HepG2 (cell line): ENCODE results near the gene LDAH. TPM values are rescaled to one million over a fixed set of nuclear protein-coding genes. Genes with fewer than 3 reads are reported as not detected.

Experiments used
- ATAC-seq: fragments of 200-7000 bp; cut with Tn5 transposase; 3 replicates; pipeline ENCODE4 v1.9.1; 2020; ENCODE audit warnings: mild to moderate bottlenecking, moderate library complexity
- BruUV-seq: library from RNA; stranded (reverse); fragments of 400-500 nt; replicated peaks from 2 replicates; lab custom pipeline; 2021; lab: Mats Ljungman, UMichigan
- CTCF ChIA-PET: fragments of 300-600 bp; formaldehyde crosslinking; extraction: SDS; loops from one replicate; lab custom pipeline; 2021; ENCODE audit warnings: low total read pairs, inconsistent platforms, low intra/inter-chr PET ratio; lab: Yijun Ruan, JAX
- POLR2A ChIA-PET: fragments of 350-600 bp; sonication (Branson Sonifier 250); formaldehyde crosslinking; loops from one replicate; lab custom pipeline; 2020; ENCODE audit warnings: antibody characterized with exemption, inconsistent platforms; lab: Yijun Ruan, JAX
- DNase-seq: peaks from one replicate; pipeline ENCODE4 v3.0.0-alpha.2; 2015; ENCODE audit warnings: low spot score
- FAIRE-seq: peaks from 3 replicates; lab custom pipeline; 2011; peaks lifted over from hg19 to GRCh38; lab: Jason Lieb, UNC
- H2AFZ ChIP-seq: one replicate; pipeline ENCODE4 v1.6.1; 2011; ENCODE audit warnings: low read length, inconsistent platforms
- H3K27ac ChIP-seq: fragments of 300-600 bp; 3 replicates; pipeline ENCODE4 v1.8.0; 2011; ENCODE audit warnings: mixed run types, mild to moderate bottlenecking, mixed read lengths, low read length, inconsistent platforms; ENCODE audit not compliant: insufficient read depth; ENCODE audit errors: extremely low read length
- H3K27me3 ChIP-seq, 2 experiments: fragments of 200-600 bp in 1 of 2; 2 replicates in 1 of 2; 3 replicates in 1 of 2; pipeline versions ENCODE4 v1.6.0 to v1.8.0; 2011; ENCODE audit warnings: low read length in 2 of 2, mild to moderate bottlenecking in 2 of 2, moderate library complexity in 2 of 2, inconsistent platforms in 1 of 2; ENCODE audit not compliant: insufficient read depth in 2 of 2, control insufficient read depth in 1 of 2
- H3K36me3 ChIP-seq, 2 experiments: fragments of 200-600 bp in 1 of 2; replicated peaks in 1 of 2; 2 replicates in 1 of 2; 3 replicates in 1 of 2; pipeline versions ENCODE4 v1.5.1 to v1.8.0; 2011; ENCODE audit warnings: low read length in 2 of 2, inconsistent platforms in 1 of 2; ENCODE audit not compliant: insufficient read depth in 2 of 2, control insufficient read depth in 1 of 2
- H3K4me1 ChIP-seq: 2 replicates; pipeline ENCODE4 v1.5.1; 2012; ENCODE audit warnings: low read length, inconsistent platforms; ENCODE audit not compliant: insufficient read depth
- H3K4me2 ChIP-seq: 2 replicates; pipeline ENCODE4 v1.6.0; 2011; ENCODE audit warnings: low read depth, low read length, inconsistent platforms
- H3K4me3 ChIP-seq, 3 experiments: fragments of 200-600 bp in 1 of 3; sonication (generic), shearing (Covaris generic) in 1 of 3; replicated peaks in 1 of 3; 2 replicates each; pipeline ENCODE4 v1.5.1; 2011 to 2016; ENCODE audit warnings: low read length in 3 of 3, inconsistent platforms in 2 of 3, low read depth in 2 of 3, mild to moderate bottlenecking in 2 of 3, control low read depth in 1 of 3, mixed read lengths in 1 of 3; ENCODE audit not compliant: insufficient read depth in 1 of 3
- H3K79me2 ChIP-seq: one replicate; pipeline ENCODE4 v1.6.1; 2011; ENCODE audit warnings: low read length, inconsistent platforms; ENCODE audit not compliant: insufficient read depth
- H3K9ac ChIP-seq: 2 replicates; pipeline ENCODE4 v1.6.0; 2011; ENCODE audit warnings: mild to moderate bottlenecking, low read depth, low read length, inconsistent platforms; ENCODE audit not compliant: insufficient read depth
- H3K9me3 ChIP-seq: 2 replicates; pipeline ENCODE4 v1.5.1; 2012; ENCODE audit warnings: mild to moderate bottlenecking, low read length
- H4K20me1 ChIP-seq: 2 replicates; pipeline ENCODE4 v1.6.0; 2011; ENCODE audit warnings: inconsistent platforms, mild to moderate bottlenecking, low read length, moderate library complexity; ENCODE audit not compliant: insufficient read depth
- BATF2 ChIP-seq: sonication (generic); formaldehyde crosslinking; IDR thresholded peaks from 2 replicates; pipeline ENCODE4 v1.8.0; 2022; ENCODE audit warnings: mild to moderate bottlenecking, missing genetic modification reagents, moderate library complexity
- HDAC2 ChIP-seq: sonication (generic); formaldehyde crosslinking; IDR thresholded peaks from 2 replicates; pipeline ENCODE4 v1.4.0; 2020; ENCODE audit warnings: missing genetic modification reagents
- KLF9 ChIP-seq: IDR thresholded peaks from 2 replicates; pipeline ENCODE4 v1.6.1; 2016; ENCODE audit warnings: low read depth
- RBM22 ChIP-seq: fragments of 200-400 bp; formaldehyde crosslinking; optimal IDR thresholded peaks from 2 replicates; pipeline ENCODE3; 2017; ENCODE audit warnings: mild to moderate bottlenecking, low read length, moderate library complexity
- REXO4 ChIP-seq: sonication (generic); formaldehyde crosslinking; IDR thresholded peaks from 2 replicates; pipeline ENCODE4 v1.8.0; 2022; ENCODE audit warnings: missing genetic modification reagents, mild to moderate bottlenecking, borderline replicate concordance
- ZBTB10 ChIP-seq: sonication (generic); formaldehyde crosslinking; IDR thresholded peaks from 2 replicates; pipeline ENCODE4 v1.4.0; 2020; ENCODE audit warnings: missing genetic modification reagents, borderline replicate concordance
- ZNF44 ChIP-seq: sonication (generic); formaldehyde crosslinking; IDR thresholded peaks from 2 replicates; pipeline ENCODE4 v1.5.1; 2020; ENCODE audit warnings: mild to moderate bottlenecking, missing genetic modification reagents
- ZNF446 ChIP-seq: sonication (generic); formaldehyde crosslinking; IDR thresholded peaks from 2 replicates; pipeline ENCODE4 v1.5.0; 2020; ENCODE audit warnings: mild to moderate bottlenecking, missing genetic modification reagents
- ZNF724P ChIP-seq: sonication (generic); formaldehyde crosslinking; IDR thresholded peaks from 2 replicates; pipeline ENCODE4 v1.8.0; 2022; ENCODE audit warnings: missing genetic modification reagents, borderline replicate concordance
- ZNF781 ChIP-seq: sonication (generic); formaldehyde crosslinking; IDR thresholded peaks from 2 replicates; pipeline ENCODE4 v1.5.1; 2020; ENCODE audit warnings: borderline replicate concordance, mild to moderate bottlenecking, missing genetic modification reagents; ENCODE audit errors: not compliant biosample characterization
- ZNF878 ChIP-seq: sonication (generic); formaldehyde crosslinking; IDR thresholded peaks from 2 replicates; pipeline ENCODE4 v1.8.1; 2023; ENCODE audit warnings: mild to moderate bottlenecking, missing genetic modification reagents, moderate library complexity
- WGBS: methylation state at CpG from one replicate; pipeline ENCODE4 v1.1.6; 2017; ENCODE audit warnings: low lambda C conversion rate; 5-methylcytosine and 5-hydroxymethylcytosine counted together
- in situ Hi-C: cut with HindIII; loops from 2 replicates; pipeline ENCODE4 v1.10.0; 2017; ENCODE audit warnings: low pct_unique_long_range_greater_than_20kb; ENCODE audit not compliant: extremely low pct_ligation_motif_present
- intact Hi-C: fragments of 100-400 bp; cut with micrococcal nuclease; formaldehyde crosslinking; loops from one replicate; pipeline ENCODE4 v1.10.0; 2022; ENCODE audit not compliant: unreplicated experiment
- polyA plus RNA-seq, 8 experiments: library from polyadenylated mRNA; depleted of rRNA in 3 of 8; stranded (reverse) in 7 of 8; unstranded in 1 of 8; fragments of >200 nt; fragmentation: Illumina TruSeq in 4 of 8; extraction: Trizol in 4 of 8; gene quantifications; 2 replicates each; pipeline versions ENCODE4 v1.2.1 to v1.2.3, GENCODE V29; 2011 to 2016; ENCODE audit warnings: low read depth in 4 of 8, missing spikeins in 1 of 8, mixed read lengths in 1 of 8; ENCODE audit not compliant: insufficient read depth in 1 of 8
- total RNA-seq, 5 experiments: library from RNA; depleted of rRNA; stranded (reverse); fragments of >200 nt; fragmentation: Illumina TruSeq; extraction: Trizol; gene quantifications; 2 replicates each; pipeline ENCODE4 v1.2.3, GENCODE V29; 2016; ENCODE audit warnings: low read depth in 1 of 5
- TF ChIP-seq, protein P1 (sequence below): sonication (generic); formaldehyde crosslinking; IDR thresholded peaks from 2 replicates; pipeline ENCODE4 v1.8.0; 2023; ENCODE audit warnings: mild to moderate bottlenecking, missing genetic modification reagents

LDAH gene
- total and polyA plus RNA-seq, 2 of the 13 experiments (the other 11 are each of a cell fraction or from before 2014, with no cell fraction given): 28.8 to 46.2 TPM

DNA sequence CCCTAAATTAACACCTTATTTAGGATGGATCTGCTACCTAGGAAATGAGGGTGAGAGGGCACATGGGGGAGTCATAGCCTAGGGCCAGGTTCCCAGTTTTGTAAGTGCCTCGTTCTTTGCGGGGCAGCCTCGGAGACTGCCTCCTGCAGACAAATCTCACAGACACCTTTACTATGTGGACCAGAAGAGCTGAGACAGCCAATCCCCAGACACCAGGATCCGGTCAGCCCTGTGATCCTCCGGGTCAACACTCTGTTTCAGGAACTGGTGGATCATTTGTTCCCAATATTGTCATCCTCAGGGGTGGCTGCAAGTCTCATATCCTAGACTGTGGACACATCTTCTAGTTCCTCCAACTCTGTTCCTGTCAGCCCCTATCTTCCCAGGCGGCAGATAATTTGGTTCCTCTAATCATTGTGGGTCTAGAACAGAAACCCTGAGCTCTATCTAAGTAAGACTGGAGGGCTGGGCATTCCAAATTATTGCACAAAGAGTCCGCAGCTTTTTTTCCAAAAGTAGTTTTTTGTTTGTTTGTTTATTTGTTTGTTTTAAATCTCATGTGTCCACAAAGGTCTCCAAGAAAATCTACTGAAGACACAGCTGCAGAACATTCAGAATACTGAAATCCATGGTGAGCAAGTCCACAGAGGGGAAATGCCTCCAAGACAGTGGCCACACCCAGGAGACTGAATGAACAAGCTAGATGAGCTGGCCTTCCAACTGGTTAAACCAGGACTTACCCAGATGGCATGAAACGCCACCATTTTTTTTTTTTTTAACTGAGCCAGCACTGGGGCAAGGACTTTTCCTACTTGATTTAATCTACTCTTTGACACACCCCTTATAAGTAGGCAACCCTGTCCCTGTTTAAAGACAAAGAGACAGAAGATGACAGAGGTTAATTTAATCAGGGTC lies 162.1 kb downstream of the LDAH start (continued):
- TF ChIP-seq REXO4 (no peak), RBM22 (no peak), BATF2 (CRISPR knock-in tag) (no peak)

- ChIA-PET POLR2A (interaction anchor here (0.8 to 2.0 kb wide), 3 partner anchors 8 to 18 kb away, joined by 3 to 8 read pairs (median 3); partner anchors contain the start of gene GDF7), CTCF (no interaction called here)
- no peak for TF ChIP-seq ZBTB10
- TF ChIP-seq, protein P1, sequence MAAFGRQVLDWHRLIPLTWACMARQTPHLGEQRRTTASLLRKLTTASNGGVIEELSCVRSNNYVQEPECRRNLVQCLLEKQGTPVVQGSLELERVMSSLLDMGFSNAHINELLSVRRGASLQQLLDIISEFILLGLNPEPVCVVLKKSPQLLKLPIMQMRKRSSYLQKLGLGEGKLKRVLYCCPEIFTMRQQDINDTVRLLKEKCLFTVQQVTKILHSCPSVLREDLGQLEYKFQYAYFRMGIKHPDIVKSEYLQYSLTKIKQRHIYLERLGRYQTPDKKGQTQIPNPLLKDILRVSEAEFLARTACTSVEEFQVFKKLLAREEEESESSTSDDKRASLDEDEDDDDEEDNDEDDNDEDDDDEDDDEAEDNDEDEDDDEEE (CRISPR knock-in tag): no peak
- TF ChIP-seq ZNF781: no peak
- TF ChIP-seq KLF9 (CRISPR knock-in tag): no peak
- TF ChIP-seq ZNF724P (CRISPR knock-in tag): no peak
- TF ChIP-seq HDAC2: no peak
- no peak for TF ChIP-seq ZNF44 (CRISPR knock-in tag)
- no peak for TF ChIP-seq ZNF446 (CRISPR knock-in tag)
- TF ChIP-seq ZNF878 (CRISPR knock-in tag): no peak
- in situ Hi-C loops: loop anchor here (25.0 kb wide), 1 partner anchor 305 kb away; no protein-coding TSS in a partner anchor
- no peak overlapping the region for H3K9ac ChIP-seq
- H4K20me1 ChIP-seq: no peaks in the 10 kb centered on the region
- H3K4me2 ChIP-seq: no peak overlapping the region
- FAIRE-seq (no peak), DNase-seq (no peak), ATAC-seq (no peak)
- WGBS: 54% methylated on average over 4 of the region's 4 CpGs
- H3K27ac ChIP-seq: no peak overlapping the region
- no peak overlapping the region for H3K4me3 ChIP-seq
- H3K9me3 ChIP-seq: no peaks in the 10 kb centered on the region
- H2AFZ ChIP-seq: no peak overlapping the region
- H3K4me1 ChIP-seq: peaks cover 26% of the 10 kb centered on the region
- no peaks in the 10 kb centered on the region for H3K36me3 ChIP-seq
- BruUV-seq: no TSS peak
- intact Hi-C loops: no loop called here
- H3K27me3 ChIP-seq: peaks cover 11 to 46% of the 10 kb centered on the region in 2 experiments; a peak in 4 of 5 replicates
- no peaks in the 10 kb centered on the region for H3K79me2 ChIP-seq
Measured at GRCh38 chr2:20657522-20658235, 165.2 kb downstream of the LDAH start.
